Small intestine (tissue), 7 donors: ENCODE measurements around the gene IER5. TPM values are rescaled to one million over a fixed set of nuclear protein-coding genes. Genes with fewer than 3 reads are reported as not detected.

Experiments used
- DNase-seq, 2 donors: peaks; one replicate each; pipeline versions ENCODE4 v3.0.0 to v3.0.0-alpha.2; 2013
- FAIRE-seq: peaks from 2 replicates; lab custom pipeline; 2012; peaks lifted over from hg19 to GRCh38; lab: Jason Lieb, UNC
- H3K27ac ChIP-seq, 3 donors: one replicate each; pipeline ENCODE4 v1.5.1; 2013; ENCODE audit warnings: low read length in 2 of 3, mild to moderate bottlenecking in 2 of 3, control low read depth in 1 of 3, inconsistent platforms in 1 of 3, low read depth in 1 of 3, moderate library complexity in 1 of 3
- H3K27me3 ChIP-seq, 3 donors: one replicate each; pipeline ENCODE4 v1.6.1; 2013; ENCODE audit warnings: low read length in 3 of 3, inconsistent platforms in 1 of 3; ENCODE audit not compliant: control insufficient read depth in 3 of 3, insufficient read depth in 3 of 3
- H3K36me3 ChIP-seq, 3 donors: one replicate each; pipeline ENCODE4 v1.6.1; 2013; ENCODE audit warnings: low read length in 3 of 3, inconsistent platforms in 1 of 3, low read depth in 1 of 3, mild to moderate bottlenecking in 1 of 3, moderate library complexity in 1 of 3; ENCODE audit not compliant: control insufficient read depth in 3 of 3, insufficient read depth in 2 of 3
- H3K4me1 ChIP-seq, 3 donors: one replicate each; pipeline ENCODE4 v1.6.1; 2013; ENCODE audit warnings: low read length in 2 of 3, inconsistent platforms in 1 of 3, low read depth in 1 of 3, mild to moderate bottlenecking in 1 of 3, moderate library complexity in 1 of 3; ENCODE audit not compliant: control insufficient read depth in 3 of 3, insufficient read depth in 2 of 3
- H3K4me3 ChIP-seq, 3 donors: one replicate each; pipeline ENCODE4 v1.5.1; 2013; ENCODE audit warnings: low read length in 3 of 3, control low read depth in 1 of 3, inconsistent platforms in 1 of 3, low read depth in 1 of 3, mild to moderate bottlenecking in 1 of 3, moderate library complexity in 1 of 3
- H3K9me3 ChIP-seq, 2 donors: one replicate each; pipeline ENCODE4 v1.6.1; 2013; ENCODE audit warnings: low read depth in 1 of 2, low read length in 1 of 2; ENCODE audit not compliant: control insufficient read depth in 2 of 2, insufficient read depth in 1 of 2
- WGBS, 3 donors: extraction: QIAGEN DNeasy Blood & Tissue Kit; methylation state at CpG; one replicate each; pipeline ENCODE4 v1.1.7; 2013; 5-methylcytosine and 5-hydroxymethylcytosine counted together
- polyA plus RNA-seq, 4 donors: library from polyadenylated mRNA; stranded (reverse) in 3 of 4; unstranded in 1 of 4; fragments of 200-250 nt in 3 of 4; fragments of 120-200 nt in 1 of 4; gene quantifications; one replicate each; pipeline versions ENCODE4 v1.2.1 to v1.2.3, GENCODE V29; 2013
- donor health status: healthy with polysubstance abuse.
- donor health status: control.
- donor health status: control.
- donor health status: Bipolar disorder and iron deficiency.
- donor health status: healthy.

Gene IER5
- polyA plus RNA-seq, 4 donors: 4.5 to 8.9 (median 6.3) TPM

GRCh38 chr1:181126289-181126688, 37.8 kb downstream of the IER5 start:
- Histone ChIP-seq H3K27ac (no peak overlapping the region), H3K4me1 (peaks cover 0 to 38% (median 0%) of the 10 kb centered on the region in 3 donors), H3K36me3 (no peaks in the 10 kb centered on the region), H3K27me3 (no peaks in the 10 kb centered on the region), H3K9me3 (no peaks in the 10 kb centered on the region), H3K4me3 (no peak overlapping the region)
- DNase-seq: no peak
- FAIRE-seq: no peak
- 87 to 97% (median 88%) methylated on average over 4 of the region's 4 CpGs for WGBS, 3 donors

DNA sequence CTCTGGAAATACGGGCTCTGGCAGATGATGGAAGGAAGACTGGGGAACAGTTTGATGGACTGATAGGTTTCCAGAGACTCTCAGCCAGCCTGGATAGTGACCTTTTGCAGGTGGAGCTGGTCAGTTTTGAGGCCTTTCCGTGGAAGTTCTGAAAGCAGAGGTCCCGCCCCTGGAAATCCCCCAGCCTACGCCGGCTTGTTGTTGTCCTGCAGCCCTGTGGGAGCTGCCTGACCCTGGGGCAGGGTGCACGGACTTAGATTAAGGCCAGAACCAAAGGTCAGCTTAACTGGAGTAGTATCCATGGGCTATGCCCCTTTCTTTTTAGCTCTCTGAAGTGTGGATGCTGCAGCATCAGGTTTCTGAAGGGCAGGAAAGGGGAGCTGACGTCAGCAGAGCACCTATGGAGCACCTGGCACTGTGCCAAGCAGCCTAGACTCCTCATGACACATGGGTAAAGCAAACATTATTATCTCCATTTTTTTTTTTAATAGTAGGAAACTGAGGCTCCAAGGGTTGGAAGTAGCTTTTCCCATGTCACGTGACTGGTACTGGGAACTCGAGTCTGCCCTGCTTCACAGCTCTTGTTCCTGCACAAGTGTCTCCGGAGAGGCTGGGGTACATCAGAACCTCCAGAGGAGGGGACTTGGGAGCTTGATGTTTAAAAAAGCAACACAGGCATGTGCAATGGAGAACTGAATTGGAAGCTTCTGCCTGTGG, 38.5 kb downstream of the IER5 start:
- H3K4me3 ChIP-seq: no peak overlapping the region
- FAIRE-seq (no peak), DNase-seq (peak; percentile 82 to 87)
- H3K9me3 ChIP-seq: no peaks in the 10 kb centered on the region
- no peaks in the 10 kb centered on the region for H3K36me3 ChIP-seq
- peaks cover 0 to 40% (median 0%) of the 10 kb centered on the region in 3 donors for H3K4me1 ChIP-seq
- peak overlapping the region in 1 of 3 donors; percentile 5 for H3K27ac ChIP-seq
- H3K27me3 ChIP-seq: no peaks in the 10 kb centered on the region
- 37 to 47% (median 44%) methylated on average over 10 of the region's 10 CpGs for WGBS, 3 donors

DNA sequence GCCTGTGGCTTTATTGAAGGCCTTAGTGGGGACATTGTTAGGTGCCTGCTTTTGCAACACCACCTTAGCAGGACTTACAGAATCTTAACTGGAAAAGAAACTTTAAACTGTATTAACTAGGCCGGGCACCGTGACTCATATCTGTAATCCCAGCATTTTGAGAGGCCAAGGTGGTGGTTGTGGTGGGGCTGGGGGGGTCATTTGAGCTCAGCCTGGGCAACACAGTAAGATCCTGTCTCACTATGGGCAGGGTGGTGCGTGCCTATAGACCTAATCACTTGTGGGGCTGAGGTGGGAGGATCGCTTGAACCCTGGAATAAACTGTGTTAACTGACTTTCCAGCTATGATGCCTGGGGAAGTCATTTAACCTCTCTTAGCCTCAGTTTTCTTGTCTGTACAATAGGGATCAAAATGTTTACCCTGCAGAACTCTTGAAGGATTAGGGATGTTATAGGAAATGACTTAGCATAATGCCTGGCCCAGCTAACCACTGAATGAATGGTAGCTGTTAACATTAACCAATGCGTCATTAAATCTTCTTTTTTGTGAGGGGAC, 39.5 kb downstream of the IER5 start:
- no peak for FAIRE-seq
- WGBS, 3 donors: 75 to 84% (median 78%) methylated on average over 5 of the region's 5 CpGs
- H3K4me1 ChIP-seq: peaks cover 0 to 42% (median 0%) of the 10 kb centered on the region in 3 donors
- no peaks in the 10 kb centered on the region for H3K36me3 ChIP-seq
- H3K27me3 ChIP-seq: no peaks in the 10 kb centered on the region
- no peak for DNase-seq
- H3K9me3 ChIP-seq: no peaks in the 10 kb centered on the region
- H3K27ac ChIP-seq: no peak overlapping the region
- H3K4me3 ChIP-seq: no peak overlapping the region

- Histone ChIP-seq H3K4me3 (no peak overlapping the region), H3K4me1 (peaks cover 0 to 51% (median 0%) of the 10 kb centered on the region in 3 donors), H3K36me3 (no peaks in the 10 kb centered on the region), H3K27ac (peak overlapping the region in 1 of 3 donors; percentile 47), H3K9me3 (no peaks in the 10 kb centered on the region), H3K27me3 (no peaks in the 10 kb centered on the region)
- FAIRE-seq (no peak), DNase-seq (no peak)
- 54 to 87% (median 72%) methylated on average over 18 to 19 of the region's 19 CpGs for WGBS, 3 donors
Observed at GRCh38 chr1:181128592-181129497, 40.3 kb downstream of the IER5 start.

DNA sequence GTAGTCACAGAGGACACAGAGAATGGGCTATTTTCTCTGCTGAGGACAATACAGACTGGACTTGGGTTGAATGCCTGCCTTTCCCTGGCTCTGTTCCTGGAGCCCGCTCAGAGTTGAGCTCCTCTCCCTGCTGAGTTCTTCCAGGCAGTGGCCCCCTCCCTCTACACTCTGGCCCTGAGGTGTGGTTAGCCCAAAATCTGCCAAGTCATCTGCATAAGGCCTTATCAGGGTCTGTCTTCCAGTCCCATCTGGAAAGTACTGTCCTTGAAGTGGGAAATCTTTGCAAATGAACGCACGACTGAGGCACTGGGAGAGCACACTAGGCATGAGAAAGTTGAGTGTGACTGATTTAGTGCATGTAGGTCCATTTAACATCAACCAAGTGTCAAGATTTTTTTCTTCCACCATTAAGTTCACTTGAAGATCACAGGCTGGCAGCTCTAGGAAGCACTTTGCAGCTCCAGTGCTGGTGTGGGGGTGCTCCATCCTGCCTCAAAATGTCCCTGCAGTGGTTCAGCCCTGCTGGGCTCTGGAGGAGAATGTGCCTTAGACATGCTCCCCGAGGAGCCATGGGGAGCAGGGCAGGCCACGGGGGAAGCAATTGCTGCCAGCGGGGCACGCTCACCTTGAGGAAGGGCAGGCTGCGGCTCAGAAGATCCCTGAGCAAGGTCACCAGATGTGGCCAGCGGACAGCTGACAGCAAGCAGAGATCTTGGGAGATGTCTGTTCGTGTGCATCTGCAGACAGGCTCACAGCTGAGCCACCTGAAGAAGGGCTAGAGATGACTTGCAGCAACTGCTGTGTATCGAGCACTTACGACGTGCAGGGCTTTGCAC, 41.5 kb downstream of the IER5 start:
- WGBS, 3 donors: 90 to 94% (median 91%) methylated on average over 13 of the region's 13 CpGs
- no peaks in the 10 kb centered on the region for H3K9me3 ChIP-seq
- no peak overlapping the region for H3K4me3 ChIP-seq
- no peak for DNase-seq
- no peaks in the 10 kb centered on the region for H3K36me3 ChIP-seq
- H3K27ac ChIP-seq: no peak overlapping the region
- no peak for FAIRE-seq
- peaks cover 0 to 59% (median 6%) of the 10 kb centered on the region in 3 donors for H3K4me1 ChIP-seq
- H3K27me3 ChIP-seq: no peaks in the 10 kb centered on the region

DNA sequence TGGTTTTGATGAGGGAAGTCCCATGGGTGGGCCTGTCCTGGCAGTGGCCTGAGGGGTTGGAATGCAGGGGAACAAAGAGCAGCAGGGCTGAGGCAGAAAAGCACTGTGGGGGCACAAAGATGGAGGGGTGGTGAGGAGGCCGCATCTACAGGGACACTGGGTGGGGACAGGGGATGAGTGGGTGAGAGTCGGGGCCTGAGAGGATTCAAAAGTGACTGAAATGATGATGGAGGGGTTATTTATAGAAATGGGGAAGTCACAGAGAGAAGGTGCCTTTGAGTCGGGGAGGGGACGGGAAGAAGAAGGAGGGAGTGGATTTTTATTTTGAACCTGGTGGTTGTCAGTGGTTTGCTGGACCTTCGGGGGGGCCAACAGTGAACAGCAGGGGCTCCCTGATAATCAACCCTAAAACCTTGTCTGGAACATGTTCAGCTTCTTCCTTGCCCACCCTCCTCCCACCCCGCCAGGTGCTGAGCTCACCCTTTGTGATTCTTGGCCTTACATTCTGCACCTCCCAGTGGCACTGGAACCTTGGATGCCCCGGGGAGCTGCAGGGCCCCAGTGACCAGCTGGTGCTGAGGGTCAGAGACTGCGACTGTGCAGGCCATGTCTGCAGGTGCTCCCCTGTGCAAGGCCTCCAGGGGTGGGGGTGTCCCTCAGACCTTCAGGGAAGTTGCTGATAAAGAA, 42.9 kb downstream of the IER5 start:
- Histone ChIP-seq H3K4me1 (peaks cover 0 to 67% (median 9%) of the 10 kb centered on the region in 3 donors), H3K36me3 (no peaks in the 10 kb centered on the region), H3K27me3 (no peaks in the 10 kb centered on the region), H3K27ac (peak overlapping the region in 1 of 3 donors; percentile 21), H3K9me3 (no peaks in the 10 kb centered on the region), H3K4me3 (no peak overlapping the region)
- peak in 1 of 2 donors; percentile 69 for DNase-seq
- no peak for FAIRE-seq
- 63 to 65% (median 64%) methylated on average over 8 of the region's 8 CpGs for WGBS, 3 donors

- FAIRE-seq (no peak), DNase-seq (no peak)
- no peak overlapping the region for H3K4me3 ChIP-seq
- H3K9me3 ChIP-seq: no peaks in the 10 kb centered on the region
- H3K27ac ChIP-seq: no peak overlapping the region
- 78 to 87% (median 81%) methylated on average over 6 of the region's 6 CpGs for WGBS, 3 donors
- no peaks in the 10 kb centered on the region for H3K27me3 ChIP-seq
- no peaks in the 10 kb centered on the region for H3K36me3 ChIP-seq
- H3K4me1 ChIP-seq: peaks cover 0 to 48% (median 9%) of the 10 kb centered on the region in 3 donors
Observed at GRCh38 chr1:181133441-181133951, 45.0 kb downstream of the IER5 start.
